GM12878 (cell line): ENCODE data around the gene RTP5. TPM values are rescaled to one million over a fixed set of nuclear protein-coding genes. Genes with fewer than 3 reads are reported as not detected.

ENCODE experiments used
- ATAC-seq: fragments of 200-7000 bp; cut with Tn5 transposase; 3 replicates; pipeline ENCODE4 v1.9.1; 2020; ENCODE audit warnings: mild to moderate bottlenecking, moderate library complexity
- BruUV-seq: library from RNA; stranded (reverse); fragments of 400-500 nt; replicated peaks from 2 replicates; lab custom pipeline; 2021; lab: Mats Ljungman, UMichigan
- CTCF ChIA-PET: fragments of 300-600 bp; sonication (Branson Sonifier 250); formaldehyde crosslinking; extraction: SDS; loops from one replicate; lab custom pipeline; 2021; ENCODE audit warnings: inconsistent platforms; lab: Yijun Ruan, JAX
- POLR2A ChIA-PET: fragments of 350-600 bp; formaldehyde crosslinking; extraction: SDS; loops from one replicate; lab custom pipeline; 2021; ENCODE audit warnings: inconsistent platforms; lab: Charles Lee
- RAD21 ChIA-PET: fragments of 300-600 bp; sonication (Branson Sonifier 250); formaldehyde crosslinking; loops from one replicate; lab custom pipeline; 2023; ENCODE audit warnings: antibody characterized with exemption; ENCODE audit not compliant: unreplicated experiment; lab: Charles Lee
- SMC1A ChIA-PET: fragments of 300-600 bp; sonication (Branson Sonifier 250); formaldehyde crosslinking; loops from one replicate; lab custom pipeline; 2023; ENCODE audit not compliant: unreplicated experiment, uncharacterized antibody; lab: Charles Lee
- DNase-seq: peaks from one replicate; pipeline ENCODE4 v3.0.0-alpha.2; 2011; ENCODE audit warnings: low read depth, low spot score
- FAIRE-seq: peaks from 3 replicates; lab custom pipeline; 2011; peaks lifted over from hg19 to GRCh38; lab: Jason Lieb, UNC
- H2AFZ ChIP-seq: 2 replicates; pipeline ENCODE4 v1.6.0; 2011; ENCODE audit warnings: low read depth, low read length, control low read depth; ENCODE audit not compliant: control insufficient read depth
- H3K27ac ChIP-seq: 2 replicates; pipeline ENCODE4 v1.5.1; 2011; ENCODE audit warnings: control low read depth; ENCODE audit not compliant: control insufficient read depth, insufficient read depth
- H3K27me3 ChIP-seq, 2 experiments: replicated peaks in 1 of 2; 2 replicates each; pipeline versions ENCODE4 v1.6.0 to v1.6.1; 2011; ENCODE audit warnings: low read length in 1 of 2; ENCODE audit not compliant: control insufficient read depth in 2 of 2, insufficient read depth in 2 of 2
- H3K36me3 ChIP-seq, 2 experiments: 2 replicates each; pipeline ENCODE4 v1.5.1; 2011; ENCODE audit warnings: low read length in 1 of 2; ENCODE audit not compliant: control insufficient read depth in 2 of 2, insufficient read depth in 2 of 2
- H3K4me1 ChIP-seq: 2 replicates; pipeline ENCODE4 v1.6.1; 2011; ENCODE audit warnings: mild to moderate bottlenecking, low read length, moderate library complexity, mixed read lengths; ENCODE audit not compliant: control insufficient read depth, insufficient read depth
- H3K4me2 ChIP-seq: 2 replicates; pipeline ENCODE4 v1.6.0; 2011; ENCODE audit warnings: control low read depth; ENCODE audit not compliant: control insufficient read depth, insufficient read depth
- H3K4me3 ChIP-seq: fragments of 200-600 bp; sonication (generic); 2 replicates; pipeline ENCODE4 v1.5.1; 2016
- H3K79me2 ChIP-seq: 2 replicates; pipeline ENCODE4 v1.6.0; 2011; ENCODE audit warnings: low read length; ENCODE audit not compliant: control insufficient read depth, insufficient read depth
- H3K9ac ChIP-seq: 2 replicates; pipeline ENCODE4 v1.8.0; 2011; ENCODE audit warnings: low read length, control low read depth, mixed read lengths; ENCODE audit not compliant: control insufficient read depth, insufficient read depth
- H3K9me3 ChIP-seq: replicated peaks from 3 replicates; pipeline ENCODE4 v1.5.1; 2011; ENCODE audit warnings: mild to moderate bottlenecking, low read length; ENCODE audit not compliant: control insufficient read depth, insufficient read depth
- H4K20me1 ChIP-seq: 2 replicates; pipeline ENCODE4 v1.6.0; 2011; ENCODE audit not compliant: control insufficient read depth, insufficient read depth
- BCLAF1 ChIP-seq: fragments of 450-650 bp; IDR thresholded peaks from 2 replicates; pipeline ENCODE4 v1.6.1; 2017; ENCODE audit warnings: antibody characterized with exemption, mild to moderate bottlenecking, moderate library complexity
- JUND ChIP-seq: IDR thresholded peaks from 2 replicates; pipeline ENCODE4 v1.6.1; 2012; ENCODE audit warnings: low read depth, mild to moderate bottlenecking, low read length, improper control_type of control experiment, moderate library complexity
- PBX3 ChIP-seq: IDR thresholded peaks from 2 replicates; pipeline ENCODE4 v1.6.1; 2011; ENCODE audit warnings: mild to moderate bottlenecking, low read depth, low read length, moderate library complexity; ENCODE audit not compliant: insufficient replicate concordance
- POLR2A ChIP-seq: IDR thresholded peaks from 2 replicates; pipeline ENCODE4 v1.6.1; 2011; ENCODE audit warnings: low read depth, mild to moderate bottlenecking, low read length
- POU2F2 ChIP-seq: IDR thresholded peaks from 3 replicates; pipeline ENCODE4 v1.6.1; 2011; ENCODE audit warnings: low read depth, mild to moderate bottlenecking, low read length, borderline replicate concordance
- RB1 ChIP-seq: fragments of 450-650 bp; formaldehyde crosslinking; IDR thresholded peaks from 2 replicates; pipeline ENCODE4 v1.6.1; 2017; ENCODE audit warnings: mild to moderate bottlenecking, borderline replicate concordance
- TBL1XR1 ChIP-seq: IDR thresholded peaks from 2 replicates; pipeline ENCODE4 v1.6.1; 2012; ENCODE audit warnings: low read depth, low read length, improper control_type of control experiment
- WRNIP1 ChIP-seq: IDR thresholded peaks from 2 replicates; pipeline ENCODE4 v1.6.1; 2011; ENCODE audit warnings: low read depth, low read length, improper control_type of control experiment, borderline replicate concordance
- YY1 ChIP-seq: IDR thresholded peaks from 2 replicates; pipeline ENCODE4 v1.6.1; 2011; ENCODE audit warnings: low read depth, mild to moderate bottlenecking, low read length
- WGBS: methylation state at CpG from one replicate; pipeline ENCODE4 v1.1.6; 2016; ENCODE audit warnings: low lambda C conversion rate; ENCODE audit not compliant: insufficient replicate concordance, insufficient coverage; ENCODE audit errors: missing lambda C conversion rate; 5-methylcytosine and 5-hydroxymethylcytosine counted together
- in situ Hi-C: fragments of 300-500 bp; cut with MboI; formaldehyde crosslinking; loops from 9 replicates; pipeline ENCODE4 v1.14.3; 2018; ENCODE audit warnings: mixed read lengths
- intact Hi-C: fragments of 100-400 bp; cut with micrococcal nuclease; formaldehyde crosslinking; loops from one replicate; pipeline ENCODE4 v1.14.2; 2022; ENCODE audit not compliant: unreplicated experiment
- polyA plus RNA-seq, 11 experiments: library from polyadenylated mRNA; depleted of rRNA in 4 of 11; unstranded in 6 of 11; stranded (reverse) in 5 of 11; fragments of >200 nt; fragmentation: Nextera tagmentation in 4 of 11; fragmentation: Illumina TruSeq in 1 of 11; extraction: Ambion mirVana in 4 of 11; extraction: Trizol in 1 of 11; gene quantifications; 1 replicate in 1 of 11; 2 replicates in 10 of 11; pipeline versions ENCODE4 v1.2.1 to v1.2.3, GENCODE V29; 2011 to 2016; ENCODE audit warnings: inconsistent platforms in 2 of 11, missing spikeins in 2 of 11, low read depth in 1 of 11
- total RNA-seq, 4 experiments: library from RNA; depleted of rRNA in 3 of 4; stranded (reverse); fragments of >200 nt in 3 of 4; fragmentation: Illumina TruSeq in 1 of 4; extraction: Trizol in 1 of 4; gene quantifications; 2 replicates each; pipeline versions ENCODE4 v1.2.1 to v1.2.3, GENCODE V29; 2013 to 2021

RTP5 gene
- total and polyA plus RNA-seq, 10 of the 15 experiments (the other 5 are each of a cell fraction or from before 2014, with no cell fraction given) = 0.05 TPM; not detected in 9

GRCh38 chr2:241911551-241911950, 42.0 kb downstream of the RTP5 start (continued):
- TF ChIP-seq RB1 (no peak), PBX3 (no peak), YY1 (no peak)

- whole genome bisulfite sequencing = 85% methylated on average over 17 of the region's 17 CpGs
Measured at GRCh38 chr2:241912021-241912555, 42.6 kb downstream of the RTP5 start.

More at GRCh38 chr2:241912021-241912555, 42.6 kb downstream of the RTP5 start:
- intact Hi-C loops = no loop called here
- FAIRE-seq = no peak
- BruUV-seq = no TSS peak
- Histone ChIP-seq H3K4me1 (no peaks in the 10 kb centered on the region), H4K20me1 (no peaks in the 10 kb centered on the region), H3K27ac (no peak overlapping the region), H3K27me3 (no peaks in the 10 kb centered on the region), H3K4me3 (no peak overlapping the region), H2AFZ (no peak overlapping the region), H3K9me3 (no peaks in the 10 kb centered on the region; the same call in 2 of the 3 replicates), H3K79me2 (no peaks in the 10 kb centered on the region), H3K36me3 (no peaks in the 10 kb centered on the region), H3K9ac (no peak overlapping the region), H3K4me2 (no peak overlapping the region)
- ChIA-PET CTCF (no interaction called here), SMC1A (no interaction called here), POLR2A (no interaction called here), RAD21 (no interaction called here)
- in situ Hi-C loops = no loop called here
- no peak for ATAC-seq
- no peak for TF ChIP-seq WRNIP1
- no peak for TF ChIP-seq POLR2A
- no peak for TF ChIP-seq TBL1XR1
- TF ChIP-seq POU2F2 = no peak
- no peak for TF ChIP-seq BCLAF1
- TF ChIP-seq JUND = no peak
- DNase-seq = no peak
